ENCODE measurements around the gene PPME1. TPM values are rescaled to one million over a fixed set of nuclear protein-coding genes. Genes with fewer than 3 reads are reported as not detected.

The PPME1 gene
- total and polyA plus RNA-seq, 9 of the 15 experiments (the other 6 are each of a cell fraction or from before 2014, with no cell fraction given): 9.8 to 81.7 (median 37.6) TPM

GRCh38 chr11:74179234-74180052, 8.4 kb downstream of the PPME1 start:
- H2AFZ ChIP-seq (ENCODE audit: low read depth, low read length): no peak overlapping the region
- H3K9ac ChIP-seq (ENCODE audit: insufficient read depth in 1 of 2, low read depth in 2 of 2, low read length in 2 of 2): no peak overlapping the region
- no peak overlapping the region for H3K4me3 ChIP-seq
- BruUV-seq (replicated peaks): no TSS peak
- 89% methylated on average over 7 of the region's 7 CpGs for WGBS (ENCODE audit: insufficient coverage, low coverage, missing lambda C conversion rate)
- H3K36me3 ChIP-seq (ENCODE audit: control insufficient read depth, insufficient read depth, low read length): peaks cover 37% of the 10 kb centered on the region
- DNase-seq (ENCODE audit: extremely low read depth in 1 of 4, low spot score in 3 of 4): no peak
- peaks cover 92% of the 10 kb centered on the region for H3K79me2 ChIP-seq (ENCODE audit: control insufficient read depth, insufficient read depth, low read length)
- no peak overlapping the region for H3K27ac ChIP-seq (ENCODE audit: extremely low read depth, low read depth, low read length)
- H4K20me1 ChIP-seq (replicated peaks; ENCODE audit: control insufficient read depth, insufficient read depth, low read length): 0 out of 2 replicates have a peak, but pooled peaks cover under 1% of the 10 kb centered on the region
- ATAC-seq: no peak; the same call in 2 of the 3 replicates
- H3K27me3 ChIP-seq (ENCODE audit: control insufficient read depth in 2 of 2, insufficient read depth in 2 of 2, low read length in 2 of 2): no peaks in the 10 kb centered on the region
- H3K9me3 ChIP-seq (replicated peaks; ENCODE audit: control insufficient read depth, insufficient read depth, low read depth, low read length): no peaks in the 10 kb centered on the region
- H3K4me2 ChIP-seq (ENCODE audit: insufficient read depth, low read length): no peak overlapping the region
- ChIA-PET POLR2A (no interaction called here), CTCF (ENCODE audit: low intra/inter-chr PET ratio) (no interaction called here)
- H3K9me1 ChIP-seq (ENCODE audit: control insufficient read depth, insufficient read depth, low read length): no peaks in the 10 kb centered on the region
- in situ Hi-C loops (cut with MboI) (no loop called here), intact Hi-C loops (cut with micrococcal nuclease) (no loop called here)
- FAIRE-seq: no peak
- H3K4me1 ChIP-seq (replicated peaks in 1 of 2; ENCODE audit: control insufficient read depth in 2 of 2, insufficient read depth in 2 of 2, low read length in 2 of 2): peaks cover 6 to 9% of the 10 kb centered on the region in 2 experiments; a peak in 4 of 5 replicates
- TF ChIP-seq ZNF316 (IDR thresholded peaks at IDR 0.05): peak; percentile 76
- no peak for TF ChIP-seq ZNF277 (CRISPR knock-in tag; IDR thresholded peaks at IDR 0.05; ENCODE audit: borderline replicate concordance)
- TF ChIP-seq MXD1 (CRISPR knock-in tag; IDR thresholded peaks at IDR 0.05; ENCODE audit: borderline replicate concordance, poor library complexity, severe bottlenecking): no peak
- TF ChIP-seq C11orf30 (IDR thresholded peaks at IDR 0.05; ENCODE audit: low read depth): peak; percentile 47
- no peak for TF ChIP-seq ZNF280A (IDR thresholded peaks at IDR 0.05; ENCODE audit: low read depth, partially characterized antibody)
- no peak for TF ChIP-seq ZFP30 (CRISPR knock-in tag; IDR thresholded peaks at IDR 0.05; ENCODE audit: borderline replicate concordance)
- no peak for TF ChIP-seq MECOM (CRISPR knock-in tag; IDR thresholded peaks at IDR 0.05)
- no peak for TF ChIP-seq NBN (IDR thresholded peaks at IDR 0.05; ENCODE audit: low read depth)
- TF ChIP-seq ZBTB5 (IDR thresholded peaks at IDR 0.05): no peak
- TF ChIP-seq CCAR2 (IDR thresholded peaks at IDR 0.05; ENCODE audit: low read depth, low read length): no peak
- TF ChIP-seq ETV1 (tag; conservative IDR thresholded peaks at IDR 0.05; ENCODE audit: low read depth): no peak
- peak; percentile 43; the same call in 1 of the 2 replicates for TF ChIP-seq NFE2L1 (tag; IDR thresholded peaks at IDR 0.05; ENCODE audit: borderline replicate concordance, low read depth)
- TF ChIP-seq HDAC6 (IDR thresholded peaks at IDR 0.05; ENCODE audit: low read depth, low read length): no peak
- peak; percentile 47 for TF ChIP-seq MAFK (IDR thresholded peaks at IDR 0.05; ENCODE audit: low read length)
- TF ChIP-seq E2F3 (CRISPR knock-in tag; IDR thresholded peaks at IDR 0.05): no peak
- no peak for TF ChIP-seq OTX1 (CRISPR knock-in tag; IDR thresholded peaks at IDR 0.05)
- no peak for TF ChIP-seq ZFP1 (CRISPR knock-in tag; IDR thresholded peaks at IDR 0.05)
- TF ChIP-seq ZNF3 (CRISPR knock-in tag; IDR thresholded peaks at IDR 0.05): no peak
